Panc1 (cell line): Measurements from ENCODE around the gene ZNF804A.

ENCODE experiments used
- CTCF ChIP-seq: fragments of 450-650 bp; IDR thresholded peaks from 2 replicates; pipeline ENCODE4 v1.5.1; 2017; ENCODE audit warnings: mild to moderate bottlenecking
- POLR2AphosphoS5 ChIP-seq: IDR thresholded peaks from 2 replicates; pipeline ENCODE4 v1.6.1; 2012; ENCODE audit warnings: mild to moderate bottlenecking, low read depth, low read length, moderate library complexity
- TCF7L2 ChIP-seq: IDR thresholded peaks from 2 replicates; pipeline ENCODE4 v1.6.1; 2011; ENCODE audit warnings: mild to moderate bottlenecking, low read depth, low read length, inconsistent platforms

- TF ChIP-seq CTCF (no peak), POLR2AphosphoS5 (no peak), TCF7L2 (no peak)
Measured at GRCh38 chr2:184727813-184728212, 129.5 kb downstream of the ZNF804A start.
